ENCODE results near the gene OR51L1. TPM values are rescaled to one million over a fixed set of nuclear protein-coding genes. Genes with fewer than 3 reads are reported as not detected.

The OR51L1 gene
- total RNA-seq, 1 experiment from 2014 or later, result not detected

DNA sequence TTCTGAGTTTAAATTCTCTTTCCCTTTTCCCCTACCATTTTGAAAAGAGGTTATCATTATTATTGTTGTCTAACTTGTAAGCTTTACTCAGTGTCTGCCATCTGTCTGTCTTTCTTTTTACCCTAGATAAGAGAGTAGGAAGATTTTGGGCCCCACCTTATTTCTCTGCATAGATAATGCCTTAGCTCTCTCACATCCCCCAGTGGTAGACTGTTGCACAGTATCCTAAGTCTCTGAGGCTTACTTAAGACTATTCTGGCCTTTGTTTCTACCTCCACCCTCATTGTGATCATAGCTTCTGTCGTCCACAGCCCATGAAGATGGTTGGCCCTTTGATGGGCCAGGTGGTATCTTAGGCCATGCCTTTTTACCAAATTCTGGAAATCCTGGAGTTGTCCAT, 3.6 kb upstream of the OR51L1 start:
- H3K4me1 ChIP-seq (ENCODE audit: insufficient read depth, low read length), result no peaks in the 10 kb centered on the region
- H3K79me2 ChIP-seq (ENCODE audit: low read length), result no peaks in the 10 kb centered on the region
- intact Hi-C loops (cut with micrococcal nuclease), result no loop called here
- no peaks in the 10 kb centered on the region for H3K36me3 ChIP-seq (ENCODE audit: low read depth, low read length)
- H3K4me2 ChIP-seq (ENCODE audit: low read length), result no peak overlapping the region
- no peaks in the 10 kb centered on the region for H3K27me3 ChIP-seq (ENCODE audit: low read length)
- ChIA-PET POLR2A (ENCODE audit: unreplicated experiment) (no interaction called here), CTCF (no interaction called here)
- H3K9ac ChIP-seq (ENCODE audit: low read length), result no peak overlapping the region
- H3K27ac ChIP-seq (ENCODE audit: low read length), result no peak overlapping the region
- no peaks in the 10 kb centered on the region for H3F3A ChIP-seq (ENCODE audit: low read length, unreplicated experiment)
- no peak overlapping the region for H2AFZ ChIP-seq (ENCODE audit: low read length)
- no peaks in the 10 kb centered on the region for H3K9me2 ChIP-seq (replicated peaks; ENCODE audit: low read length)
- BruUV-seq (replicated peaks), result no TSS peak
- ATAC-seq (no peak), DNase-seq (peak; percentile 9)
- H3K4me3 ChIP-seq (ENCODE audit: low read length), result no peak overlapping the region
- no peaks in the 10 kb centered on the region for H3K9me3 ChIP-seq (ENCODE audit: low read length)
- no peak for TF ChIP-seq EZH2phosphoT487 (IDR thresholded peaks at IDR 0.05; ENCODE audit: borderline replicate concordance, low read length)
- TF ChIP-seq, protein P1, sequence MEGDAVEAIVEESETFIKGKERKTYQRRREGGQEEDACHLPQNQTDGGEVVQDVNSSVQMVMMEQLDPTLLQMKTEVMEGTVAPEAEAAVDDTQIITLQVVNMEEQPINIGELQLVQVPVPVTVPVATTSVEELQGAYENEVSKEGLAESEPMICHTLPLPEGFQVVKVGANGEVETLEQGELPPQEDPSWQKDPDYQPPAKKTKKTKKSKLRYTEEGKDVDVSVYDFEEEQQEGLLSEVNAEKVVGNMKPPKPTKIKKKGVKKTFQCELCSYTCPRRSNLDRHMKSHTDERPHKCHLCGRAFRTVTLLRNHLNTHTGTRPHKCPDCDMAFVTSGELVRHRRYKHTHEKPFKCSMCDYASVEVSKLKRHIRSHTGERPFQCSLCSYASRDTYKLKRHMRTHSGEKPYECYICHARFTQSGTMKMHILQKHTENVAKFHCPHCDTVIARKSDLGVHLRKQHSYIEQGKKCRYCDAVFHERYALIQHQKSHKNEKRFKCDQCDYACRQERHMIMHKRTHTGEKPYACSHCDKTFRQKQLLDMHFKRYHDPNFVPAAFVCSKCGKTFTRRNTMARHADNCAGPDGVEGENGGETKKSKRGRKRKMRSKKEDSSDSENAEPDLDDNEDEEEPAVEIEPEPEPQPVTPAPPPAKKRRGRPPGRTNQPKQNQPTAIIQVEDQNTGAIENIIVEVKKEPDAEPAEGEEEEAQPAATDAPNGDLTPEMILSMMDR (conservative IDR thresholded peaks at IDR 0.05; ENCODE audit: low read depth, low read length), result peak; percentile 30; the same call in 1 of the 2 replicates
- no peaks in the 10 kb centered on the region for H4K20me1 ChIP-seq (ENCODE audit: low read length)

DNA sequence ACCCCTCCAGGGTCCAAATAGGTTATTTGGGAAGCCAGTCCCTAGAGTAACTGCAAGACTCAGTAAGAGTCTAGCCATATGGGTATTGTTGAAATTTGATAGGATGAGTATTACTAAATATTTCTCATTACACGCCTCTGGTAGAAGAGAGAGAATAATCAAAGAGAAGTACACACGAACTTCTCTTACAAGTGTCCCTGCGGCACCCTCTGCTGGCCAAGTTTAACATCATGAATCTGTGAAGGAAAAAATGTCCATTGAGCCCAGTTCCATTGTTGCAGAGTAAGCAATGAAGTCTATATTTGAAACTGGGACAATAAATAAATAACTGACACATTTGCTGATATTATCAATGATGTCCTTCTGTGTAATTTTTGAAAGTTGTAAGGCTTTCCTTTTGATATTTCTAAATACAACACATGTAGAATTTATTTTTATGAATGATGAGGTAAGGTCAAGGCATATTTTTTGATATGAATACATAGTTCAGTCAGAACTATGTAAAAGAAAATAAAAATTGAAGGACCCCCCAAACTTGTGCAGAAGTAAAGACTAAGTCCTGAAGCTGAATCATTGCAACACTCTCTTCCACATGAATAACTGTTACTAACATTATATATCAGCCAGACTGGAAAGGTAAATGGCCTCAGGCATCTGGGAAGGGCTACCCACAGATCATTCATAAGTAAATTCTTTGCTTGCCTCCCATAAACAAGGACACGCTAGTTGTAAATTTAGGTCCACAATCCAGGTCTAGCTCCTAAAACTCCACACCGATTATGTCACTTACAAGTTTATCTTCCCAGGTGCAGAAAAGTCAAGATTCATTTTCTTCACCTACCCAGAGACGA, 10.0 kb downstream of the OR51L1 start:
- intact Hi-C loops (cut with micrococcal nuclease), result loop anchor here (1.0 kb wide), 1 partner anchor 367 kb away; the partner anchor contains the start of gene OR51D1
- Histone ChIP-seq H3K36me3 (ENCODE audit: low read depth, low read length) (no peaks in the 10 kb centered on the region), H4K20me1 (ENCODE audit: low read length) (no peaks in the 10 kb centered on the region), H3K27me3 (ENCODE audit: low read length) (no peaks in the 10 kb centered on the region), H3K27ac (ENCODE audit: low read length) (0 out of 2 replicates have a peak overlapping the region, but pooled peaks have one; percentile 9), H3K9me2 (replicated peaks; ENCODE audit: low read length) (no peaks in the 10 kb centered on the region), H3K4me1 (ENCODE audit: insufficient read depth, low read length) (no peaks in the 10 kb centered on the region), H3K79me2 (ENCODE audit: low read length) (no peaks in the 10 kb centered on the region), H2AFZ (ENCODE audit: low read length) (no peak overlapping the region), H3K9me3 (ENCODE audit: low read length) (no peaks in the 10 kb centered on the region), H3K4me3 (ENCODE audit: low read length) (no peak overlapping the region), H3K4me2 (ENCODE audit: low read length) (no peak overlapping the region), H3K9ac (ENCODE audit: low read length) (no peak overlapping the region), H3F3A (ENCODE audit: low read length, unreplicated experiment) (no peaks in the 10 kb centered on the region)
- CTCF ChIA-PET, result no interaction called here
- peak; percentile 65 for DNase-seq
- POLR2A ChIA-PET (ENCODE audit: unreplicated experiment), result no interaction called here
- TF ChIP-seq EZH2phosphoT487 (IDR thresholded peaks at IDR 0.05; ENCODE audit: borderline replicate concordance, low read length), result no peak
- TF ChIP-seq, protein P1 (conservative IDR thresholded peaks at IDR 0.05; ENCODE audit: low read depth, low read length), result peak; percentile 74
- TF ChIP-seq EZH2 (IDR thresholded peaks at IDR 0.05; ENCODE audit: low read length, unreplicated experiment), result no peak
- no TSS peak for BruUV-seq (replicated peaks)
- ATAC-seq, result peak; percentile 38; the same call in 1 of the 2 replicates

DNA sequence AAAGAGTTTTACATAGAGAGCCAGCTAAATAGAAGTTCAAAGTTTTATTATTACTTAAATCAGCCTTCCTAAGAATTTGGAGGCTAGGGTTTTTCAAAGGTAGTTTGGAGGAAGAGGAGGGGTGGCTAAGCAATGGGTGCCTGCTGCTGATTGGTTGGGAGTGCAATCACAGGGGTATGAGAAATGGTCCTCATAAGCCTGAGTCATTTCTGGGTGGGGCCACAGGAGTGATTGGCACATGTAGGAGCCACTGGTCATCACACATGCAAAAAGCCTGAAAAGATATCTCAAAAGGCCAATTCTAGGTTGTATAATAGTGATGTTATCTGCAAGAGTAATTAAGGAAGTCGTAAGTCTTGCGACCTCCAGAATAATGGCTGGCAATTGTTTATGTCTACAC, 12.9 kb downstream of the OR51L1 start:
- H4K20me1 ChIP-seq (ENCODE audit: low read length), result no peaks in the 10 kb centered on the region
- H3K36me3 ChIP-seq (ENCODE audit: low read depth, low read length), result no peaks in the 10 kb centered on the region
- H3K9ac ChIP-seq (ENCODE audit: low read length), result no peak overlapping the region
- no peaks in the 10 kb centered on the region for H3K9me3 ChIP-seq (ENCODE audit: low read length)
- intact Hi-C loops (cut with micrococcal nuclease), result no loop called here
- no peaks in the 10 kb centered on the region for H3F3A ChIP-seq (ENCODE audit: low read length, unreplicated experiment)
- no peak for DNase-seq
- no peaks in the 10 kb centered on the region for H3K4me1 ChIP-seq (ENCODE audit: insufficient read depth, low read length)
- TF ChIP-seq EZH2phosphoT487 (IDR thresholded peaks at IDR 0.05; ENCODE audit: borderline replicate concordance, low read length), result no peak
- no TSS peak for BruUV-seq (replicated peaks)
- H3K9me2 ChIP-seq (replicated peaks; ENCODE audit: low read length), result no peaks in the 10 kb centered on the region
- H3K4me2 ChIP-seq (ENCODE audit: low read length), result no peak overlapping the region
- CTCF ChIA-PET, result no interaction called here
- no peak for ATAC-seq
- no peak overlapping the region for H2AFZ ChIP-seq (ENCODE audit: low read length)
- POLR2A ChIA-PET (ENCODE audit: unreplicated experiment), result no interaction called here
- no peak overlapping the region for H3K4me3 ChIP-seq (ENCODE audit: low read length)
- no peaks in the 10 kb centered on the region for H3K27me3 ChIP-seq (ENCODE audit: low read length)
- no peaks in the 10 kb centered on the region for H3K79me2 ChIP-seq (ENCODE audit: low read length)
- no peak overlapping the region for H3K27ac ChIP-seq (ENCODE audit: low read length)
